ENCODE measurements around the gene UGGT2.

The UGGT2 gene

DNA sequence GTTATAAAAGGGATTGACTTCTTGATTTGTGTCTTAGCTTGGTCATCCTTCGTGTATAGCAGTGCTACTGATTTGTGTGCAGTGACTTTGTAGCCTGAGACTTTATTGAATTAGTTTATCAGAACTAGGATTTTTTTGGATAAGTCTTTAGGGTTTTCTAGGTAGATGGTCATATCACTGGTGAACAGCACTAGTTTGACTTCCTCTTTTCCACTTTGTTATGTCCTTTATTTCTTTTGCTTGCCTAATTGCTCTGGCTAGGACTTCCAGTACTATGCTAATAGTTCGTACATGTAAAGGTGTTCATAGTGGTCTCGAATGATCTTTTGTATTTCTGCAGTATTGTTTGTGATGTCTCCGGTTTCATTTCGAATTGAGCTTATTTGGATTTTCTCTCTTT lies 230.9 kb downstream of the UGGT2 start:
- H3K9ac ChIP-seq (ENCODE audit: low read length): no peak overlapping the region
- no peaks in the 10 kb centered on the region for H3K4me1 ChIP-seq (ENCODE audit: insufficient read depth, low read length, severe bottlenecking)
- 0 out of 2 replicates have a peak, but pooled peaks cover 4% of the 10 kb centered on the region for H3K9me3 ChIP-seq (ENCODE audit: low read length)
- no peaks in the 10 kb centered on the region for H3K9me2 ChIP-seq (ENCODE audit: low read depth, low read length)
- no peak overlapping the region for H2AFZ ChIP-seq (ENCODE audit: low read length)
- peaks cover 14% of the 10 kb centered on the region for H3K36me3 ChIP-seq (ENCODE audit: insufficient read depth, low read length)
- H3F3A ChIP-seq (ENCODE audit: insufficient read depth, low read length): no peaks in the 10 kb centered on the region
- no peaks in the 10 kb centered on the region for H4K20me1 ChIP-seq (ENCODE audit: insufficient read depth, low read length)
- TF ChIP-seq EZH2 (IDR thresholded peaks at IDR 0.05; ENCODE audit: borderline replicate concordance, low read length) (no peak), CTCF (IDR thresholded peaks at IDR 0.05; ENCODE audit: low read length) (no peak)
- H3K27ac ChIP-seq (ENCODE audit: low read depth, low read length, poor library complexity, severe bottlenecking): no peak overlapping the region
- no peaks in the 10 kb centered on the region for H3K27me3 ChIP-seq (ENCODE audit: insufficient read depth, low read length)
- no peak overlapping the region for H3K4me2 ChIP-seq (ENCODE audit: low read length)
- H3K4me3 ChIP-seq (ENCODE audit: low read depth, low read length, poor library complexity, severe bottlenecking): no peak overlapping the region
- no peaks in the 10 kb centered on the region for H3K79me2 ChIP-seq (ENCODE audit: insufficient read depth, low read length)

DNA sequence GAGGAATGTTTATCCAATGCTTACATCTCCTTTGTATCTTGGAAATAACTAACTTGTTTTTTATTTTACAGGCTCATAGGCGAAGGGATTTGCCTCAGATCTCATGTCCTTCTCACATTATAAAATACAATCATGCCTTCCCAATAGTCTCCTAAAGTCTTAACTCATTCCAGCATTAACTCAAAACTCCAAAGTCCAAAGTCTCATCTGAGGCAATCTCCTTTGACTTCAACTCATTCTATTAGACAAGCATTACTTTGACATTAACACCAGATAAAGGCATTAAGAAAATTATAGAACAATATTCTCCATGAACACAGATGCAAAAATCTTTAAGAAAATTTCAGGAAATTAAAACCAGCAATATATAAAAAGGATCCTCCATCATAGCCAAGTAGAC lies 238.7 kb downstream of the UGGT2 start:
- Histone ChIP-seq H3K27me3 (ENCODE audit: insufficient read depth, low read length) (no peaks in the 10 kb centered on the region), H3K9me3 (ENCODE audit: low read length) (peaks cover 9% of the 10 kb centered on the region), H3K79me2 (ENCODE audit: insufficient read depth, low read length) (no peaks in the 10 kb centered on the region), H3K9ac (ENCODE audit: low read length) (no peak overlapping the region), H3K4me2 (ENCODE audit: low read length) (no peak overlapping the region), H3K4me3 (ENCODE audit: low read depth, low read length, poor library complexity, severe bottlenecking) (no peak overlapping the region), H3K9me2 (ENCODE audit: low read depth, low read length) (no peaks in the 10 kb centered on the region), H3K27ac (ENCODE audit: low read depth, low read length, poor library complexity, severe bottlenecking) (no peak overlapping the region), H3F3A (ENCODE audit: insufficient read depth, low read length) (no peaks in the 10 kb centered on the region), H3K4me1 (ENCODE audit: insufficient read depth, low read length, severe bottlenecking) (no peaks in the 10 kb centered on the region), H4K20me1 (ENCODE audit: insufficient read depth, low read length) (no peaks in the 10 kb centered on the region), H2AFZ (ENCODE audit: low read length) (no peak overlapping the region), H3K36me3 (ENCODE audit: insufficient read depth, low read length) (peaks cover 11% of the 10 kb centered on the region; the same call in 1 of the 2 replicates)
- TF ChIP-seq CTCF (IDR thresholded peaks at IDR 0.05; ENCODE audit: low read length) (no peak), EZH2 (IDR thresholded peaks at IDR 0.05; ENCODE audit: borderline replicate concordance, low read length) (no peak)

GRCh38 chr13:95813139-95813538 lies 240.1 kb downstream of the UGGT2 start:
- Histone ChIP-seq H3K9me2 (ENCODE audit: low read depth, low read length) (no peaks in the 10 kb centered on the region), H2AFZ (ENCODE audit: low read length) (no peak overlapping the region), H3K4me1 (ENCODE audit: insufficient read depth, low read length, severe bottlenecking) (no peaks in the 10 kb centered on the region), H3K9ac (ENCODE audit: low read length) (no peak overlapping the region), H4K20me1 (ENCODE audit: insufficient read depth, low read length) (no peaks in the 10 kb centered on the region), H3K4me2 (ENCODE audit: low read length) (no peak overlapping the region), H3K4me3 (ENCODE audit: low read depth, low read length, poor library complexity, severe bottlenecking) (no peak overlapping the region), H3K27me3 (ENCODE audit: insufficient read depth, low read length) (no peaks in the 10 kb centered on the region), H3F3A (ENCODE audit: insufficient read depth, low read length) (no peaks in the 10 kb centered on the region), H3K9me3 (ENCODE audit: low read length) (peaks cover 11% of the 10 kb centered on the region), H3K79me2 (ENCODE audit: insufficient read depth, low read length) (no peaks in the 10 kb centered on the region), H3K27ac (ENCODE audit: low read depth, low read length, poor library complexity, severe bottlenecking) (no peak overlapping the region), H3K36me3 (ENCODE audit: insufficient read depth, low read length) (peaks cover 11% of the 10 kb centered on the region; the same call in 1 of the 2 replicates)
- TF ChIP-seq CTCF (IDR thresholded peaks at IDR 0.05; ENCODE audit: low read length): no peak
- TF ChIP-seq EZH2 (IDR thresholded peaks at IDR 0.05; ENCODE audit: borderline replicate concordance, low read length): no peak

Data from OCI-LY1 (cell line).